Breast epithelium (tissue), 4 donors: ENCODE data around the gene WHRN. TPM values are rescaled to one million over a fixed set of nuclear protein-coding genes. Genes with fewer than 3 reads are reported as not detected.

Experiments used
- DNase-seq, 2 donors: peaks; one replicate each; pipeline ENCODE4 v3.0.0-alpha.2; 2019; ENCODE audit warnings: low spot score in 2 of 2
- H3K27ac ChIP-seq, 2 donors: fragments of 200-600 bp; sonication (generic) in 1 of 2; one replicate each; pipeline ENCODE4 v1.5.1; 2016 to 2019; ENCODE audit warnings: mild to moderate bottlenecking in 1 of 2
- H3K27me3 ChIP-seq, 2 donors: fragments of 200-600 bp; sonication (generic) in 1 of 2; one replicate each; pipeline versions ENCODE4 v1.5.1 to v1.6.0; 2017 to 2019; ENCODE audit warnings: control low read depth in 1 of 2, mild to moderate bottlenecking in 1 of 2
- H3K36me3 ChIP-seq: fragments of 200-600 bp; one replicate; pipeline ENCODE4 v1.5.1; 2019
- H3K4me1 ChIP-seq, 2 donors: fragments of 200-600 bp; sonication (generic); one replicate each; pipeline ENCODE4 v1.5.1; 2016 to 2019; ENCODE audit warnings: control low read depth in 1 of 2
- H3K4me3 ChIP-seq, 3 donors: fragments of 200-600 bp; sonication (generic); 1 replicate in 2 of 3; 2 replicates in 1 of 3; pipeline ENCODE4 v1.5.1; 2016 to 2019; ENCODE audit warnings: mild to moderate bottlenecking in 3 of 3, moderate library complexity in 2 of 3
- H3K9me3 ChIP-seq, 2 donors: fragments of 200-600 bp; sonication (generic) in 1 of 2; one replicate each; pipeline ENCODE4 v1.5.1; 2016 to 2019; ENCODE audit warnings: control low read depth in 1 of 2
- CTCF ChIP-seq, 3 donors: fragments of 450-650 bp; IDR thresholded peaks; one replicate each; pipeline ENCODE4 v1.5.1; 2016 to 2017; ENCODE audit warnings: antibody characterized with exemption in 3 of 3, mild to moderate bottlenecking in 3 of 3, moderate library complexity in 3 of 3
- POLR2A ChIP-seq: fragments of 450-650 bp; IDR thresholded peaks from one replicate; pipeline ENCODE4 v1.6.1; 2016; ENCODE audit warnings: antibody characterized with exemption, mild to moderate bottlenecking, moderate library complexity
- POLR2AphosphoS5 ChIP-seq, 3 donors: sonication (generic); formaldehyde crosslinking; IDR thresholded peaks; one replicate each; pipeline ENCODE4 v1.6.1; 2017; ENCODE audit warnings: antibody characterized with exemption in 3 of 3
- intact Hi-C: fragments of 100-400 bp; cut with DNase I; formaldehyde crosslinking; loops from one replicate; pipeline ENCODE4 v1.15.1; 2023; ENCODE audit warnings: low total_unique reads
- total RNA-seq, 3 donors: library from RNA; depleted of rRNA; stranded (reverse); fragments of >200 nt; gene quantifications; one replicate each; pipeline ENCODE4 v1.1.0, GENCODE V29; 2016

Gene WHRN
- total RNA-seq, 3 donors from 2014 or later, result 2.4 to 16.4 (median 15.1) TPM

GRCh38 chr9:114481789-114482188 lies 23.5 kb downstream of the WHRN start:
- H3K4me1 ChIP-seq, result no peaks in the 10 kb centered on the region
- H3K27ac ChIP-seq, result no peak overlapping the region
- H3K27me3 ChIP-seq, result no peaks in the 10 kb centered on the region
- intact Hi-C loops, result no loop called here
- no peaks in the 10 kb centered on the region for H3K36me3 ChIP-seq
- TF ChIP-seq CTCF (IDR thresholded peaks at IDR 0.05) (no peak), POLR2AphosphoS5 (IDR thresholded peaks at IDR 0.05) (no peak), POLR2A (no peak)
- DNase-seq, result no peak
- no peak overlapping the region for H3K4me3 ChIP-seq
- no peaks in the 10 kb centered on the region for H3K9me3 ChIP-seq

GRCh38 chr9:114480746-114481435 lies 24.4 kb downstream of the WHRN start:
- DNase-seq, result no peak
- Histone ChIP-seq H3K9me3 (no peaks in the 10 kb centered on the region), H3K27ac (no peak overlapping the region), H3K27me3 (no peaks in the 10 kb centered on the region), H3K4me3 (no peak overlapping the region), H3K36me3 (no peaks in the 10 kb centered on the region), H3K4me1 (no peaks in the 10 kb centered on the region)
- no peak for TF ChIP-seq CTCF (IDR thresholded peaks at IDR 0.05)
- no peak for TF ChIP-seq POLR2A
- intact Hi-C loops, result no loop called here

GRCh38 chr9:114478871-114479270 lies 26.4 kb downstream of the WHRN start:
- TF ChIP-seq POLR2AphosphoS5 (IDR thresholded peaks at IDR 0.05), result no peak
- no peak for TF ChIP-seq POLR2A
- no peak for TF ChIP-seq CTCF (IDR thresholded peaks at IDR 0.05)
- Histone ChIP-seq H3K27ac (no peak overlapping the region), H3K4me1 (no peaks in the 10 kb centered on the region), H3K27me3 (no peaks in the 10 kb centered on the region), H3K4me3 (no peak overlapping the region), H3K9me3 (no peaks in the 10 kb centered on the region), H3K36me3 (no peaks in the 10 kb centered on the region)
- intact Hi-C loops, result no loop called here
- no peak for DNase-seq

- H3K27ac ChIP-seq, result no peak overlapping the region
- H3K4me1 ChIP-seq, result no peaks in the 10 kb centered on the region
- DNase-seq, result no peak
- no peaks in the 10 kb centered on the region for H3K27me3 ChIP-seq
- intact Hi-C loops, result no loop called here
- TF ChIP-seq CTCF (IDR thresholded peaks at IDR 0.05), result no peak
- no peak for TF ChIP-seq POLR2AphosphoS5 (IDR thresholded peaks at IDR 0.05)
- no peak for TF ChIP-seq POLR2A
- H3K4me3 ChIP-seq, result no peak overlapping the region
- no peaks in the 10 kb centered on the region for H3K9me3 ChIP-seq
- H3K36me3 ChIP-seq, result no peaks in the 10 kb centered on the region
Measured at GRCh38 chr9:114478459-114478858, 26.8 kb downstream of the WHRN start.

- Histone ChIP-seq H3K4me3 (no peak overlapping the region), H3K4me1 (no peaks in the 10 kb centered on the region), H3K9me3 (no peaks in the 10 kb centered on the region), H3K27me3 (no peaks in the 10 kb centered on the region), H3K27ac (no peak overlapping the region), H3K36me3 (no peaks in the 10 kb centered on the region)
- TF ChIP-seq CTCF (IDR thresholded peaks at IDR 0.05), result no peak
- TF ChIP-seq POLR2AphosphoS5 (IDR thresholded peaks at IDR 0.05), result no peak
- no peak for TF ChIP-seq POLR2A
- no peak for DNase-seq
- intact Hi-C loops, result no loop called here
Measured at GRCh38 chr9:114477642-114478041, 27.6 kb downstream of the WHRN start.
